GM19193 (cell line): ENCODE data around the gene ACSL1.

Source experiments
- POLR2A ChIP-seq: IDR thresholded peaks from 4 replicates; pipeline ENCODE4 v1.6.1; 2011; ENCODE audit not compliant: insufficient read depth, insufficient read length; ENCODE audit errors: extremely low read depth

ACSL1 gene

GRCh38 chr4:184807797-184808712 lies 17.7 kb downstream of the ACSL1 start:
- TF ChIP-seq POLR2A, result no peak

- no peak for TF ChIP-seq POLR2A
Measured at GRCh38 chr4:184807256-184807655, 18.5 kb downstream of the ACSL1 start.

- no peak for TF ChIP-seq POLR2A
Measured at GRCh38 chr4:184806711-184807110, 19.1 kb downstream of the ACSL1 start.

- TF ChIP-seq POLR2A, result no peak
Measured at GRCh38 chr4:184806229-184806550, 19.6 kb downstream of the ACSL1 start.

- TF ChIP-seq POLR2A, result no peak
Measured at GRCh38 chr4:184805462-184806228, 20.1 kb downstream of the ACSL1 start.

- no peak for TF ChIP-seq POLR2A
Measured at GRCh38 chr4:184804621-184805020, 21.1 kb downstream of the ACSL1 start.

GRCh38 chr4:184803874-184804273 lies 21.9 kb downstream of the ACSL1 start:
- no peak for TF ChIP-seq POLR2A

GRCh38 chr4:184803133-184803532 lies 22.6 kb downstream of the ACSL1 start:
- TF ChIP-seq POLR2A, result no peak

GRCh38 chr4:184802697-184803015 lies 23.1 kb downstream of the ACSL1 start:
- no peak for TF ChIP-seq POLR2A

- no peak for TF ChIP-seq POLR2A
Measured at GRCh38 chr4:184801781-184802696, 23.7 kb downstream of the ACSL1 start.

GRCh38 chr4:184798504-184798903 lies 27.3 kb downstream of the ACSL1 start:
- TF ChIP-seq POLR2A, result no peak

- no peak for TF ChIP-seq POLR2A
Measured at GRCh38 chr4:184796906-184797305, 28.9 kb downstream of the ACSL1 start.

GRCh38 chr4:184795214-184795844 lies 30.4 kb downstream of the ACSL1 start:
- TF ChIP-seq POLR2A, result no peak

- no peak for TF ChIP-seq POLR2A
Measured at GRCh38 chr4:184794470-184794869, 31.3 kb downstream of the ACSL1 start.
